ENCODE results near the gene SWAP70.
"Not testable (repeated sequence)": the region's sequence is repeated elsewhere in the genome, so short reads cannot be mapped to it uniquely, and the experiment has no call there.

The SWAP70 gene

GRCh38 chr11:9663699-9664275, at the start of gene SWAP70:
SWAP70 (plus strand) TSS chr11:9664077; CDS start chr11:9664180, 103 bp downstream.
- peak; percentile 93 for DNase-seq

- no peak for DNase-seq
Observed at GRCh38 chr11:9615031-9615451, 48.8 kb upstream of the SWAP70 start.

GRCh38 chr11:9616042-9616675, 47.7 kb upstream of the SWAP70 start:
- DNase-seq = no peak

- no peak for DNase-seq
Observed at GRCh38 chr11:9616858-9617257, 47.0 kb upstream of the SWAP70 start.

GRCh38 chr11:9617940-9618339, 45.9 kb upstream of the SWAP70 start:
- no peak for DNase-seq

- DNase-seq = no peak
Observed at GRCh38 chr11:9619004-9619403, 44.9 kb upstream of the SWAP70 start.

- DNase-seq = no peak
Observed at GRCh38 chr11:9619971-9620370, 43.9 kb upstream of the SWAP70 start.

GRCh38 chr11:9622353-9622752, 41.5 kb upstream of the SWAP70 start:
- DNase-seq = not testable (repeated sequence)

- not testable (repeated sequence) for DNase-seq
Observed at GRCh38 chr11:9623053-9623452, 40.8 kb upstream of the SWAP70 start.

- no peak for DNase-seq
Observed at GRCh38 chr11:9624448-9624847, 39.4 kb upstream of the SWAP70 start.

- DNase-seq = peak; percentile 57
Observed at GRCh38 chr11:9625162-9625561, 38.7 kb upstream of the SWAP70 start.

GRCh38 chr11:9625728-9626127, 38.1 kb upstream of the SWAP70 start:
- DNase-seq = no peak

- no peak for DNase-seq
Observed at GRCh38 chr11:9626496-9627394, 37.1 kb upstream of the SWAP70 start.

- no peak for DNase-seq
Observed at GRCh38 chr11:9629064-9629463, 34.8 kb upstream of the SWAP70 start.

- no peak for DNase-seq
Observed at GRCh38 chr11:9633679-9634078, 30.2 kb upstream of the SWAP70 start.

- no peak for DNase-seq
Observed at GRCh38 chr11:9636691-9637090, 27.2 kb upstream of the SWAP70 start.

GRCh38 chr11:9639099-9639498, 24.8 kb upstream of the SWAP70 start:
- DNase-seq = no peak

- no peak for DNase-seq
Observed at GRCh38 chr11:9639985-9640384, 23.9 kb upstream of the SWAP70 start.

GRCh38 chr11:9642894-9643293, 21.0 kb upstream of the SWAP70 start:
- DNase-seq = no peak

GRCh38 chr11:9643751-9644150, 20.1 kb upstream of the SWAP70 start:
- DNase-seq = no peak

GRCh38 chr11:9645881-9646280, 18.0 kb upstream of the SWAP70 start:
- DNase-seq = no peak

- no peak for DNase-seq
Observed at GRCh38 chr11:9646324-9646723, 17.6 kb upstream of the SWAP70 start.

GRCh38 chr11:9651481-9651880, 12.4 kb upstream of the SWAP70 start:
- DNase-seq = no peak

Data from femur (tissue), 1 donor.